ENCODE results near the gene WDR45B. TPM values are rescaled to one million over a fixed set of nuclear protein-coding genes. Genes with fewer than 3 reads are reported as not detected.

The WDR45B gene
- total and polyA plus RNA-seq, 2 experiments from 2014 or later = 87.3 to 87.8 TPM

DNA sequence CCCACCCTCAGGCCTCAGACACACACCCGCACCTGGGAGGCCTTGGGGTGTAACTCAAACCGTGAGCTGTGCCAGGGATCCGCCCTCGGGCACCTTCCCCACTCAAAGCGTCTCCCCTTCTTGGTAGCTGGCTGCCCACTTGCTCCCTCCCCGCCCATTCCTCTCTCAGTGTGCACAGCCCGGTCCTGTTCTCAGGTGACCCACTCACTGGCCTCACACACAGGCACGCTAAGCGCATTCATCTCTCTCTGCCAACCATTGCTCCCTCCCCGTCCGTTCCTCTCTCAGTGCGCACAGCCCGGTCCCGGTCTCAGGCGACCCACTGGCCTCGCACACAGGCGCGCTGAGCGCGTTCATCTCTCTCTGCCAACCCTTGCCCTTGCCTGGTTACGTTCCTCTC lies 20.8 kb downstream of the WDR45B start:
- DNase-seq = no peak
- H3K4me1 ChIP-seq (ENCODE audit: insufficient read depth) = no peaks in the 10 kb centered on the region
- no peaks in the 10 kb centered on the region for H3K9me2 ChIP-seq (ENCODE audit: insufficient read depth)
- no peaks in the 10 kb centered on the region for H4K20me1 ChIP-seq (ENCODE audit: insufficient read depth)
- H3K4me3 ChIP-seq = no peak overlapping the region
- no peak overlapping the region for H3K27ac ChIP-seq
- no peak overlapping the region for H3K4me2 ChIP-seq (ENCODE audit: unreplicated experiment)
- in situ Hi-C loops (cut with MboI) = no loop called here
- H3K36me3 ChIP-seq (ENCODE audit: low read depth) = peaks cover 32% of the 10 kb centered on the region; the same call in 1 of the 2 replicates
- WGBS, 2 experiments (ENCODE audit: low coverage in 1 of 2, low lambda C conversion rate in 2 of 2, missing lambda C conversion rate in 2 of 2) = 90 to 91% methylated on average over 18 to 21 of the region's 21 CpGs
- no peaks in the 10 kb centered on the region for H3K27me3 ChIP-seq (replicated peaks; ENCODE audit: insufficient read depth)
- H3K79me2 ChIP-seq (ENCODE audit: insufficient read depth) = peaks cover 85% of the 10 kb centered on the region
- no peaks in the 10 kb centered on the region for H3K9me3 ChIP-seq (ENCODE audit: low read depth)
- no peak for TF ChIP-seq EZH2phosphoT487 (IDR thresholded peaks at IDR 0.05; ENCODE audit: insufficient read depth, low read depth)
- TF ChIP-seq EZH2 (IDR thresholded peaks at IDR 0.05; ENCODE audit: insufficient read depth, poor library complexity, severe bottlenecking) = no peak
- H2AFZ ChIP-seq = no peak overlapping the region
- no peaks in the 10 kb centered on the region for H3F3A ChIP-seq (ENCODE audit: insufficient read depth)
- H3K9ac ChIP-seq = no peak overlapping the region

DNA sequence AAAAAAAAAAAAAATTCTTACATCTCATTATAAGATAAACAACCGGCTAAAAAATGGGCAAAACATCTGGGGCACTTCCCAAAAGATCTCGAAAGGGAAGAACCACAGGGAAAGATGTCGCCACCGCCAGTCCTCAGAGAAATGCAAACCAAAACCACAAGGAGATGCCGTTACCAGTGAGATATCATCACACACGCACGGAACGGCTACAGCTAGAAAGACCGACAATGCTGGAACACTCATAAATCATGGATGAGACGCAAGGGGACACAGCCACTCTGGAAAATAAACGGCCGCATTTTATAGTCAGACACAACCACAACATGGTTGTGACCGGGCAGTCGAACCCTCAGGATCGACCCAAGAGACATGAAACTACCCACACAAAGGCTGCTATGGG lies 24.5 kb downstream of the WDR45B start:
- Histone ChIP-seq H3K4me3 (no peak overlapping the region), H3K4me2 (ENCODE audit: unreplicated experiment) (no peak overlapping the region), H3K27ac (no peak overlapping the region), H3K36me3 (ENCODE audit: low read depth) (peaks cover 57% of the 10 kb centered on the region), H3K79me2 (ENCODE audit: insufficient read depth) (peaks cover 57% of the 10 kb centered on the region), H3K4me1 (ENCODE audit: insufficient read depth) (no peaks in the 10 kb centered on the region), H3F3A (ENCODE audit: insufficient read depth) (no peaks in the 10 kb centered on the region), H3K9me3 (ENCODE audit: low read depth) (no peaks in the 10 kb centered on the region), H3K9me2 (ENCODE audit: insufficient read depth) (no peaks in the 10 kb centered on the region), H4K20me1 (ENCODE audit: insufficient read depth) (no peaks in the 10 kb centered on the region), H3K9ac (no peak overlapping the region), H3K27me3 (replicated peaks; ENCODE audit: insufficient read depth) (no peaks in the 10 kb centered on the region), H2AFZ (no peak overlapping the region)
- no peak for TF ChIP-seq EZH2phosphoT487 (IDR thresholded peaks at IDR 0.05; ENCODE audit: insufficient read depth, low read depth)
- TF ChIP-seq EZH2 (IDR thresholded peaks at IDR 0.05; ENCODE audit: insufficient read depth, poor library complexity, severe bottlenecking) = no peak
- WGBS, 2 experiments (ENCODE audit: low coverage in 1 of 2, low lambda C conversion rate in 2 of 2, missing lambda C conversion rate in 2 of 2) = 90 to 94% methylated on average over 15 of the region's 15 CpGs
- no peak for DNase-seq
- in situ Hi-C loops (cut with MboI) = no loop called here

DNA sequence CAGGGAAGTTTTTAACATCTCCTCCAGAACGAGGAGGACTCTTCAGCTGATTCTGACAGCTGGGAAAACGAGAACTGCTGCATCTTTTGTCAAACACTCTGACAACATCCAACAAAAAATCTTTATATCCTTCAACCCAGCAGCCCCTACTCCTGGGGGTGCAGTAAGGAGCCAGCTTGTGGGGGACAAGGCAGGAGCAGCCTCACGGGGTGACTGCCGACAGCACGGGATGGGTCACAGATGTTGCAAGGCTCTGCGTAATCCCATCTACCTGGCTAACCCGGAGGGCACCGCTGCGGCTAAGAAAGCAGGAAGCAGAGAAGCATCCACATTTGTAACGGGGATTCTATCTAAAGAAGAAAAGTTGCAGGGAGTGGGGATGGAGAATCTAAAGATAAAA lies 28.6 kb downstream of the WDR45B start:
- no peaks in the 10 kb centered on the region for H3K27me3 ChIP-seq (replicated peaks; ENCODE audit: insufficient read depth)
- H3F3A ChIP-seq (ENCODE audit: insufficient read depth) = no peaks in the 10 kb centered on the region
- no peak overlapping the region for H2AFZ ChIP-seq
- H3K4me1 ChIP-seq (ENCODE audit: insufficient read depth) = no peaks in the 10 kb centered on the region
- no peak for TF ChIP-seq EZH2 (IDR thresholded peaks at IDR 0.05; ENCODE audit: insufficient read depth, poor library complexity, severe bottlenecking)
- peaks cover 22% of the 10 kb centered on the region for H3K79me2 ChIP-seq (ENCODE audit: insufficient read depth)
- peaks cover 55% of the 10 kb centered on the region for H3K36me3 ChIP-seq (ENCODE audit: low read depth)
- H3K9ac ChIP-seq = no peak overlapping the region
- WGBS, 2 experiments (ENCODE audit: low coverage in 1 of 2, low lambda C conversion rate in 2 of 2, missing lambda C conversion rate in 2 of 2) = 97 to 98% methylated on average over 8 to 9 of the region's 10 CpGs
- in situ Hi-C loops (cut with MboI) = no loop called here
- no peaks in the 10 kb centered on the region for H3K9me3 ChIP-seq (ENCODE audit: low read depth)
- no peak overlapping the region for H3K4me2 ChIP-seq (ENCODE audit: unreplicated experiment)
- no peak overlapping the region for H3K4me3 ChIP-seq
- DNase-seq = no peak
- H3K9me2 ChIP-seq (ENCODE audit: insufficient read depth) = no peaks in the 10 kb centered on the region
- H4K20me1 ChIP-seq (ENCODE audit: insufficient read depth) = no peaks in the 10 kb centered on the region
- no peak overlapping the region for H3K27ac ChIP-seq

DNA sequence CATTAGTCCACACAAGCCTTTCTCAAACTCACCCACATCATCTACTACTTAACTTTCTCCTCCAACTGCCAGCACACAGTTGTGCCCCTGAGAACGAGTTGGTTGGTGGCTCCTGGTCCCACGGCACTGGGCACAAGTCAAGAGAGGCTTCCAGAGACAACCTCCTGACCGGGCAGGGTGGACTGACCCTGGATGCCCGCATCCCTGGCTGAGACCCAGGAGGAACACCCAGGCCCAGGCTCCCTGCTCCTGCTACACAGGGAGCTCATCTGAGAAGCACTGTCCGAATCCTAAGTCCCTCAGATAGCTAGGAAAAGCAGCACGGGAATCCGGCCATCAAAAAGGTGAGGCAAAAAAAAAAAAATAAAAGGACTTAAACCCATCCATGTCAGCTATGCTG lies 29.0 kb downstream of the WDR45B start:
- Histone ChIP-seq H3K36me3 (ENCODE audit: low read depth) (peaks cover 54% of the 10 kb centered on the region), H3K27ac (no peak overlapping the region), H3K4me2 (ENCODE audit: unreplicated experiment) (no peak overlapping the region), H3K9me3 (ENCODE audit: low read depth) (no peaks in the 10 kb centered on the region), H3K9me2 (ENCODE audit: insufficient read depth) (no peaks in the 10 kb centered on the region), H3K4me3 (no peak overlapping the region), H2AFZ (no peak overlapping the region), H3K27me3 (replicated peaks; ENCODE audit: insufficient read depth) (no peaks in the 10 kb centered on the region), H3K79me2 (ENCODE audit: insufficient read depth) (peaks cover 22% of the 10 kb centered on the region), H3F3A (ENCODE audit: insufficient read depth) (no peaks in the 10 kb centered on the region), H3K4me1 (ENCODE audit: insufficient read depth) (no peaks in the 10 kb centered on the region), H4K20me1 (ENCODE audit: insufficient read depth) (no peaks in the 10 kb centered on the region), H3K9ac (no peak overlapping the region)
- TF ChIP-seq EZH2 (IDR thresholded peaks at IDR 0.05; ENCODE audit: insufficient read depth, poor library complexity, severe bottlenecking) = no peak
- TF ChIP-seq EZH2phosphoT487 (IDR thresholded peaks at IDR 0.05; ENCODE audit: insufficient read depth, low read depth) = no peak
- no peak for DNase-seq
- 86 to 92% methylated on average over 7 of the region's 7 CpGs for WGBS, 2 experiments (ENCODE audit: low coverage in 1 of 2, low lambda C conversion rate in 2 of 2, missing lambda C conversion rate in 2 of 2)
- in situ Hi-C loops (cut with MboI) = no loop called here

Data from GM23248 (cell line).